NT2/D1 (cell line): ENCODE data around the gene CPA1.

ENCODE experiments used
- DNase-seq: peaks from one replicate; pipeline ENCODE4 v3.0.0-alpha.2; 2011; ENCODE audit warnings: low read depth, low spot score
- H3K27me3 ChIP-seq: 2 replicates; pipeline ENCODE4 v1.6.0; 2011; ENCODE audit warnings: mild to moderate bottlenecking; ENCODE audit not compliant: insufficient read length, insufficient read depth
- H3K36me3 ChIP-seq: 2 replicates; pipeline ENCODE4 v1.6.1; 2011; ENCODE audit warnings: mild to moderate bottlenecking, low read length, mixed read lengths; ENCODE audit not compliant: insufficient read depth, insufficient read length
- H3K4me1 ChIP-seq: 2 replicates; pipeline ENCODE4 v1.5.1; 2011; ENCODE audit not compliant: insufficient read depth, insufficient read length
- H3K4me3 ChIP-seq: 2 replicates; pipeline ENCODE4 v1.5.1; 2011; ENCODE audit warnings: low read depth; ENCODE audit not compliant: insufficient read length
- H3K9ac ChIP-seq: 2 replicates; pipeline ENCODE4 v1.6.0; 2011; ENCODE audit warnings: low read depth; ENCODE audit not compliant: insufficient read length
- H3K9me3 ChIP-seq: 2 replicates; pipeline ENCODE4 v1.5.1; 2011; ENCODE audit warnings: mild to moderate bottlenecking, low read length; ENCODE audit not compliant: insufficient read depth
- SUZ12 ChIP-seq: IDR thresholded peaks from 2 replicates; pipeline ENCODE4 v1.6.1; 2011; ENCODE audit not compliant: insufficient read length, insufficient read depth; ENCODE audit errors: extremely low read depth
- YY1 ChIP-seq: IDR thresholded peaks from 2 replicates; pipeline ENCODE4 v1.6.1; 2011; ENCODE audit not compliant: insufficient read length, insufficient read depth
- ZNF274 ChIP-seq: IDR thresholded peaks from 2 replicates; pipeline ENCODE4 v1.6.1; 2011; ENCODE audit warnings: mild to moderate bottlenecking, low read depth, low read length

The CPA1 gene

GRCh38 chr7:130398526-130399090, 18.3 kb downstream of the CPA1 start:
- peaks cover 32% of the 10 kb centered on the region for H3K36me3 ChIP-seq
- no peak for DNase-seq
- no peaks in the 10 kb centered on the region for H3K9me3 ChIP-seq
- H3K4me3 ChIP-seq, result no peak overlapping the region
- no peak overlapping the region for H3K9ac ChIP-seq
- H3K4me1 ChIP-seq, result no peaks in the 10 kb centered on the region
- H3K27me3 ChIP-seq, result no peaks in the 10 kb centered on the region
- TF ChIP-seq SUZ12, result no peak
- no peak for TF ChIP-seq YY1
- TF ChIP-seq ZNF274, result no peak

DNA sequence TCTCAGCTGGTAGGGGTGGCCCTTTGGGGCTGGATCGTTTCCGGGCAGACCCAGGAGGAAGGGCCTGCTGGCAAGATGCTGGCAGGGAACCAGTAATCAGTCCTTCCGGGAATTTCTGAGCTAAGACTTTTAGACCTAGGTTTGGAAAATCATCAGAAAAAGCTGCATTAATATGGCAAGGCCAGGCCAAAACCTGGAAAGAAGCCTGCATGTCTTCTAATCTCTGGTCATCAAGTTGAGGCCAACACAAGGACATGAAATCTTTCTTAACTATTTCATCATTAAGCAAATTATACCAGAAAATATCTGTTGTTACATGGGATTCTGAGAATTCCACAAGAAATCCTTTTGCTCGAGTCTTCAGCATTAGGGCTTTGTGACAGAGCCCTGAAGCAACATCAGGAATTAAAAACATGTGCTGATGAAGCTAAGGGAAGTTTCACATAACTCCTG, 19.9 kb downstream of the CPA1 start:
- Histone ChIP-seq H3K9ac (no peak overlapping the region), H3K27me3 (no peaks in the 10 kb centered on the region), H3K36me3 (peaks cover 32% of the 10 kb centered on the region), H3K4me3 (no peak overlapping the region), H3K9me3 (no peaks in the 10 kb centered on the region), H3K4me1 (no peaks in the 10 kb centered on the region)
- no peak for TF ChIP-seq ZNF274
- no peak for TF ChIP-seq SUZ12
- no peak for TF ChIP-seq YY1
- DNase-seq, result no peak

DNA sequence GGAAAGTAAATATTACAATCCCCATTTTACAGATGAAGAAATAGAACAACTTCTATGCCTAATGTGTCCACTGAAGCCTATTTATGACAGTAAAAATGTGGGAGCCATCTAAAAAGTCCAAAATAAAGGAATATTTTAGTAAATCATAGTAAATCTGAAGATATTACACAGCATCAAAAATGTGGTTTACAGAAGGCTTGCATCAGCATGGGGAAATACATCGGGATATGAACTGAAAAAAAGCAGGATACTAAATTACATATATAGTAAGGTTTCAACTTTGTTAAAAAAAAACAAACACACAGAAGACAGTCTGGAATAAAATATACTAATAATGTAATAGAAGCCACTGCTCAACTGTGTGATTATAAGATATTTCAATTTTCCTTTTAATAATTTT, 20.8 kb downstream of the CPA1 start:
- H3K27me3 ChIP-seq, result no peaks in the 10 kb centered on the region
- no peaks in the 10 kb centered on the region for H3K4me1 ChIP-seq
- TF ChIP-seq YY1, result no peak
- H3K9ac ChIP-seq, result no peak overlapping the region
- H3K4me3 ChIP-seq, result no peak overlapping the region
- H3K36me3 ChIP-seq, result peaks cover 32% of the 10 kb centered on the region
- no peak for DNase-seq
- no peaks in the 10 kb centered on the region for H3K9me3 ChIP-seq

- Histone ChIP-seq H3K9ac (no peak overlapping the region), H3K36me3 (peaks cover 32% of the 10 kb centered on the region)
- TF ChIP-seq ZNF274 (no peak), YY1 (no peak), SUZ12 (no peak)
Observed at GRCh38 chr7:130401578-130401977, 21.3 kb downstream of the CPA1 start.

GRCh38 chr7:130405003-130405402, 24.7 kb downstream of the CPA1 start:
- Histone ChIP-seq H3K9ac (no peak overlapping the region), H3K4me1 (no peaks in the 10 kb centered on the region), H3K36me3 (peaks cover 17% of the 10 kb centered on the region), H3K4me3 (no peak overlapping the region), H3K27me3 (no peaks in the 10 kb centered on the region), H3K9me3 (no peaks in the 10 kb centered on the region)
- no peak for TF ChIP-seq YY1
- TF ChIP-seq SUZ12, result no peak
- TF ChIP-seq ZNF274, result no peak
- no peak for DNase-seq

More at GRCh38 chr7:130401578-130401977, 21.3 kb downstream of the CPA1 start:
- no peak for DNase-seq
- no peaks in the 10 kb centered on the region for H3K9me3 ChIP-seq
- no peak overlapping the region for H3K4me3 ChIP-seq
- H3K4me1 ChIP-seq, result no peaks in the 10 kb centered on the region
- H3K27me3 ChIP-seq, result no peaks in the 10 kb centered on the region

GRCh38 chr7:130409067-130409711, 28.9 kb downstream of the CPA1 start:
- no peak overlapping the region for H3K4me3 ChIP-seq
- no peaks in the 10 kb centered on the region for H3K9me3 ChIP-seq
- H3K4me1 ChIP-seq, result no peaks in the 10 kb centered on the region
- H3K27me3 ChIP-seq, result no peaks in the 10 kb centered on the region
- DNase-seq, result no peak
- no peak overlapping the region for H3K9ac ChIP-seq
- no peak for TF ChIP-seq YY1
- TF ChIP-seq ZNF274, result no peak
- no peak for TF ChIP-seq SUZ12
- peaks cover 7% of the 10 kb centered on the region for H3K36me3 ChIP-seq

GRCh38 chr7:130409712-130410072, 29.4 kb downstream of the CPA1 start:
- Histone ChIP-seq H3K9ac (no peak overlapping the region), H3K4me3 (no peak overlapping the region), H3K9me3 (no peaks in the 10 kb centered on the region), H3K36me3 (peaks cover 7% of the 10 kb centered on the region), H3K4me1 (no peaks in the 10 kb centered on the region), H3K27me3 (no peaks in the 10 kb centered on the region)
- DNase-seq, result no peak
- no peak for TF ChIP-seq SUZ12
- TF ChIP-seq YY1, result no peak
- TF ChIP-seq ZNF274, result no peak
